NCI-H460 (cell line): ENCODE results near the gene CD200. TPM values are rescaled to one million over a fixed set of nuclear protein-coding genes. Genes with fewer than 3 reads are reported as not detected.

Source experiments
- DNase-seq: peaks from one replicate; pipeline ENCODE4 v3.0.0-alpha.2; 2016; ENCODE audit warnings: low read depth; ENCODE audit errors: extremely low read depth
- total RNA-seq: library from RNA; depleted of rRNA; stranded (reverse); fragments of >200 nt; shearing (Covaris generic); gene quantifications from 2 replicates; pipeline ENCODE4 v1.2.3, GENCODE V29; 2014

CD200 gene
- total RNA-seq, 1 experiment from 2014 or later: not detected

- peak; percentile 33 for DNase-seq
Observed at GRCh38 chr3:112327371-112327951, 5.5 kb upstream of the CD200 start.

GRCh38 chr3:112331851-112332250 lies 1.1 kb upstream of the CD200 start:
- DNase-seq: no peak

DNA sequence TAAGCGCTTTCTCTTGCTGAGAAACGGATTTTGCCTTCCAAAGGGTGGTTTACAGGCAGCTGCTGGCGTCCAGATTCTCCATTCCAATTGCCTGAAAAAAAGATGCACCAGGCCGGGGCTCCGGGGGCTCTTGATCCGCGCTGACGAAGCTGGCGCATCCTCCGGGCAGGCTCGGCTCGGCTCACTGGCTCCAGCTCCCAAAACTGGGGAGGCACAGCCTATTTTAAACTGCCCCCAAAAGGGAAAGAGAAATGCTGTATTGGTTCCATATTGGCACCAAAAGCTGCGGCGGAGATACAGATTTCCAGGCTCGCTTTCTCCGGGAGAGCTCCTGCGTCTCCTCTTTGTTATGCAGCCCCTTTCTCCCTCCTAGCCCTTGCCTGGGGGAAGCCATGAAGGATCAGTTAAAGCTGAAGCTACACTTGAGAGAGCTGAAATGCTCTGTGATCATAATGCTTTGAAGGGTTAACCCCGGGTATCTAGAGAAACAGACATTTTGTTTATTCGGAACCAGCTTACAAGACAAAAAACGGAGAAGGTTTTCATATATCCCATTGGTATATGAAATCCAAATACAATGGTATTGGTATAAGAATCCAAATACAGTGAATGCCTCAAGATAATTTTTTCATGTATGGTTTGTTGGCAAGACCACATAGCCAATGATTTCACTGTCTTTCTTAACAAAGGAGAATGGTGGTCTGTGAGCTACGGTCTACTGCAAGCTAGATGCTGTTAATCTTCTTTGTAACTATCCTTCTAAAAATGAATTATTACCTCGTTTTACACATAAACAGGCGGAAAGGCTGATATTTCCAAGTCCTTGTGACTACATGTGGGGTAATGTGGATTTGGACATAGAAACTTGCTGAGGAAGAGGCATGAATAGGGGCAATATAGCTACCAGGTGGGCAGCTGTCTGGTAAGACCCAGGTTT lies 693 bp downstream of the CD200 start:
- DNase-seq: no peak

GRCh38 chr3:112334691-112335433 lies 1.9 kb downstream of the CD200 start:
- no peak for DNase-seq

DNA sequence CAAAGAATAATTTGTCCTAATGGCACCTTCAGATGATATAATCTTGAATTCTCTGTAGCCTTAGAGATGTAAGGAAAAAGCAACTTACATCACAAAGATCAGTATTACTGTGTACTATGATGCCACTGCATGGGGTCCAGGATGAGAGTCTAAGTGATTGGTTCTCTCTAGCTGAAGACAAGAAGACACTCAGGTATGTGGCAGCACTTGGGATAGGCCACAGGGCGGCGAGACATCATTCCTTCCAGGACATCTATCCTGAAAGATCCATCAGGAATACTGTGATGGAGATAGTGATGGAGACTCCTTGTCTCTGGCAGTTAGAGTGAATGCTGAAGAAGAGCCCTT lies 2.5 kb downstream of the CD200 start:
- no peak for DNase-seq

DNA sequence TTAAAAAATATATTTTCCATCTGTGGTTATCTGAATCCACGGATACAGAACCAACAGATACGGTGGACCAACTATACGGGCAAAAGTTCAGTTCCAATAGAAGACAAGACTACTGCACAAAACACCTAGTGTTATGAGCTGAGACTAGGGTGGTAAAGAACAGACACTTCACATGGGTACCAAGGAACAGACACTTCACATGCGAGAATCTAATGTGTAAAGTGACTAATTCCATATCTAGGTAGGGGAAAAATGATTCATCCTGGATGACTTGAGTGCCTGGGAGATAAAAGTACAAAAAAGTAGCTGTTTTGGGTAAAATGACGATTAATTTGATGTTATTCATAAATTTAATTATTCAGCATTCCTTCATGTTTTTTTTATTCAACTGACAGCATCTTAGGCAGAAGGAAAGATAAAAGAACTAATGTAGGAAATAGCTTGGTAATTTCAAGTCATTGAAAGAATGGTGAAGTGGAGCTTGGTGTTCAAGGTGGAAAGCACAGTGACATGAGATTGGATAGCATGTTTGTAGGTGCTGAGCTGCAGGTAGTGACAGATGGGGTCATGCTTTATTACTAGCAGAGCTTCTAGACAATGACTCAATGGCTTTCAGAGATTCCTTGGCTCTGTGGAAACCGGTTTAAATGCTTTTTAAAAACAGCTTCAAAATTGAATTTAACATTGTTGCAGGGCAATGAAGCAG lies 5.2 kb downstream of the CD200 start:
- DNase-seq: no peak

- no peak for DNase-seq
Observed at GRCh38 chr3:112338727-112339056, 5.7 kb downstream of the CD200 start.

- no peak for DNase-seq
Observed at GRCh38 chr3:112339134-112339533, 6.2 kb downstream of the CD200 start.

- DNase-seq: no peak
Observed at GRCh38 chr3:112339609-112340008, 6.7 kb downstream of the CD200 start.

GRCh38 chr3:112341386-112341785 lies 8.4 kb downstream of the CD200 start:
- DNase-seq: no peak

DNA sequence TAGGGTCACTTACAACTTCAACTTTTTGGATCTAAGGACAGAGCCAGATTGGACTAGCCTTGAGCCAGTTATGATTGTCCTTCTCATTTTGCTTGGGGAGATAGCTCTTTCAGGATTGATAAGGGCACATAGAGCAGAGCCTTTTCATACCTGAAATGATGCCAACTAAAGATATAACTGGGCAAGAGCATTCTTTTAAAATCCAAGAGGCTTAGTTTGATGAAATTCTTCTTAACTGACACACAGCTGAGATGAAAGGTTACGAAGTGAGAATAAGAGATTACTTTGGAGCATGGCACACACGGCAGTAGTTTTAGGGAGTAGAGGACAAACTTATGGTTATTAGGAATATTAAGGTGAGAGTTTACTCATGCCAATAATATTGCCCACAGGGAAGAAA lies 12.7 kb downstream of the CD200 start:
- no peak for DNase-seq

GRCh38 chr3:112346491-112347122 lies 13.7 kb downstream of the CD200 start:
- no peak for DNase-seq

DNA sequence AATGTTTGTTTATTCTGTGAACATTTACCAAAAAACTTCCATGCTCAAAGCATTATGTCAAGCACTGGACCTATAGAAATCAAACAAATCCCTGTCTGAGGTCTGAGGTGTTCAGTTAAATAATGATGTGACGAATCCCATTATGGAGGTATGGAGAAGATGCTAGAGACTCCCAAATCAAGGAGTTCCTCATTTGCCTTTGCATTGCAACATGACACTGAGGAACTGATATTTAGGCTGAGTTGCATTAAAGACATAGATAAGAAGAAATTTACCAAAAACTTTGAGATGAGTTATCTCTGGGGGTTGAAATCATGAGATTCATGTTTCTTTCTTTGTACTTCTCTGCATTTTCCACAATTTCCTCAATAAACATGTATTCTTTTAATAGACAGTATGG lies 16.0 kb downstream of the CD200 start:
- DNase-seq: no peak

DNA sequence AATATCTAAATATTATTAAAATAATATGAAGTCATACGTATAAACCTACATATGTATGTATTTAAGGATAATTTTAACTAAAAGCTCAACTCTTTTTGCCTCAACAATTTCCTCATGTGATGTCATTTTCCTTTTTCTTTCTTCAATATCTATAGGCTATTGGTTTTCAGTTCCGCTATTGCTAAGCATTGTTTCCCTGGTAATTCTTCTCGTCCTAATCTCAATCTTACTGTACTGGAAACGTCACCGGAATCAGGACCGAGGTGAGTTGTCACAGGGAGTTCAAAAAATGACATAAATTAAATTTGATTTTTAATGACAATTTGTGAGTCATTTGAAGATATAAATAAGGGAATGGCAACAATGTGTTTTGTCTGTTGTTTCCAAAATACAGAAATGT lies 16.6 kb downstream of the CD200 start:
- no peak for DNase-seq

- DNase-seq: no peak
Observed at GRCh38 chr3:112350018-112350810, 17.3 kb downstream of the CD200 start.

GRCh38 chr3:112351036-112351435 lies 18.1 kb downstream of the CD200 start:
- no peak for DNase-seq

DNA sequence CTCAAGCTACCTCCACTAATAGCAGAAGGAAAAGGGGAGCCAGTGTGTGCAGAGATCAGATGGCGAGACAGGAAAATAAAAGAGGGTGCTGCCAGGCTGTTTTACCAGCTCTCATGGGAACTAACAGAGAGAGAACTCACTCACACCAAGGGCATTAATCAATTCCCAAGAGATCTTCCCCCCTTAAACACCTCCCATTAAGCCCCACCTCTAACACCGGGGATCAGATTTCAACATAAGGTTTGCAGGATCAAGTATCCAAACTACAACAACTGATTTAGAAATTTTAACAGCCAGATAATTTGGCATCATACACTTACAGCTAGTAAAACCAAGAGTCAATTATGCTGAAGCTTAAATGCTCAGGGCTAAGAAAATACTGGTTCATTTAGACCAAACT lies 18.9 kb downstream of the CD200 start:
- DNase-seq: no peak

- DNase-seq: no peak
Observed at GRCh38 chr3:112352720-112353119, 19.8 kb downstream of the CD200 start.

DNA sequence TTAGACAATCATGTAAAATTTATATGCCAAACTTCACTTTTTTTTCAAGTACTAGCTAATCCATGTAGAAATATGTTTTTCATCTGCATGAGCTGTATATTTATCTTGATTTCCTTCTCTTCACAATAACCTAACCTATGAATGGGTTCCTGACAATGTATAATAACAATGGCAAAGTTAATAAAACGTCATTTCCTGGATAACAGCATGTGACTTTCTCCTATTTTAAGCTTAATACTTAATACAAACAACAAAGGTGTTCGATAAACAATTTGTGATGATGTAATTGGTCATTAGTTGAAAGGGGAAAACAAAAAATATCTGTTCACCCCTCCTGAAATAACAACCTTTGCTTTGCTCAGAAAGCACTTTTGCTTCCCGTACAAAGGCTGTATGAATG lies 20.4 kb downstream of the CD200 start:
- no peak for DNase-seq
